ENCODE results near the gene KCTD2.

KCTD2 gene

DNA sequence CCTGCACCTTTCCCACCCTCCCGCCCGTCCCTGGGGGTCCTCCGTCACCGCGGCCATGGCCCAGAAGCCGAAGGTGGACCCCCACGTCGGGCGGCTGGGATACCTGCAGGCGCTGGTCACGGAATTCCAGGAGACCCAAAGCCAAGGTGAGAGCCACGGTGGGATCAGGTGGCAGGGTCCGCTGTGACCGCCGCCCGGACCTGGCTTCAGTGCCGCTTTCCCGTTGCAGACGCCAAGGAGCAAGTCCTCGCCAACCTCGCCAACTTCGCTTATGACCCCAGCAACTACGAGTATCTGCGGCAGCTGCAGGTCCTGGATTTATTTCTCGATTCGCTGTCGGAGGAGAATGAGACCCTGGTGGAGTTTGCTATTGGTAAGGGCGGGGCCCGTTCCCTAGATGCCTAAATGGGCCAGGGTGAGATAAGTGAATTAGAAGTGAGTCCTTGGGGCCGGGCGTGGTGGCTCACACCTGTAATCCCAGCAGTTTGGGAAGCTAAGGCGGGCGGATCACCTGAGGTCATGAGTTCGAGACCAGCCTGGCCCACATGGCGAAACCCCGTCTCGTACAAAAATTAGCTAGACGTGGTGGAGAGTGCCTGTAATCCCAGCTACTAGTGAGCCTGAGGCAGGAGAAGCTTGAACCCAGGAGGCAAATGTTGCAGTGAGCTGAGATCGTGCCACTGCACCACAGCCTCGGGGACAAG is 63.4 kb downstream of the KCTD2 start:
- H3K4me3 ChIP-seq (ENCODE audit: low read depth, low read length) = peak overlapping the region; percentile 80
- TF ChIP-seq, protein P1, sequence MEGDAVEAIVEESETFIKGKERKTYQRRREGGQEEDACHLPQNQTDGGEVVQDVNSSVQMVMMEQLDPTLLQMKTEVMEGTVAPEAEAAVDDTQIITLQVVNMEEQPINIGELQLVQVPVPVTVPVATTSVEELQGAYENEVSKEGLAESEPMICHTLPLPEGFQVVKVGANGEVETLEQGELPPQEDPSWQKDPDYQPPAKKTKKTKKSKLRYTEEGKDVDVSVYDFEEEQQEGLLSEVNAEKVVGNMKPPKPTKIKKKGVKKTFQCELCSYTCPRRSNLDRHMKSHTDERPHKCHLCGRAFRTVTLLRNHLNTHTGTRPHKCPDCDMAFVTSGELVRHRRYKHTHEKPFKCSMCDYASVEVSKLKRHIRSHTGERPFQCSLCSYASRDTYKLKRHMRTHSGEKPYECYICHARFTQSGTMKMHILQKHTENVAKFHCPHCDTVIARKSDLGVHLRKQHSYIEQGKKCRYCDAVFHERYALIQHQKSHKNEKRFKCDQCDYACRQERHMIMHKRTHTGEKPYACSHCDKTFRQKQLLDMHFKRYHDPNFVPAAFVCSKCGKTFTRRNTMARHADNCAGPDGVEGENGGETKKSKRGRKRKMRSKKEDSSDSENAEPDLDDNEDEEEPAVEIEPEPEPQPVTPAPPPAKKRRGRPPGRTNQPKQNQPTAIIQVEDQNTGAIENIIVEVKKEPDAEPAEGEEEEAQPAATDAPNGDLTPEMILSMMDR (IDR thresholded peaks at IDR 0.05; ENCODE audit: control insufficient read depth, extremely low read depth, insufficient read depth) = no peak
- DNase-seq (ENCODE audit: low read depth) = no peak

DNA sequence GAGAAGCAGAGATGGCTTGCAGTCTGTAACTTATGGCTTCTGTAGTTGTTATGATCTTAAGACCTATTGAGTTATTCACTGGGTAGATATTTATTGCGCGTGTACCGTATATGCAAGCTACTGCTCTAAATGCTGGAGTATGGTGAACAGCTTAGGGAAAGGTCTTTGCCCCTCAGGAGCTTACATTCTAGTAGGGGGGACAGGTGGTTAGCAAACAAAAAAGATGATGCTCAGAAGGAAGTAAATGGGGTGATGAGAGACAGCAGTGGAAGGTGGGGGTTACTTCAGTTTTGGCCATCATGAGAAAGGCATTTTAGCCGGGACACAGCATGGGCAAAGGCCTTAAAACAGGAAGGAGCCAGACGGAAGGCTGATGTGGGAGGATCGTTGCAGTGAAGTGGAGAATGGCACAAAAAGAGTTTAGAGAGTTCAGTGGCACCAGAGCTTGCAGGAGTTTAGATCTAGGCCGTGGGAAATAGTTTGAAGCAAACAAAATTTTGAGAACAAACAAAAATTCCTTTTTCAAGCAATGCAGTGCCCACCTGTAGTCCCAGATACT is 64.8 kb downstream of the KCTD2 start:
- no peak overlapping the region for H3K4me3 ChIP-seq (ENCODE audit: low read depth, low read length)
- DNase-seq (ENCODE audit: low read depth) = no peak
- TF ChIP-seq, protein P1 (IDR thresholded peaks at IDR 0.05; ENCODE audit: control insufficient read depth, extremely low read depth, insufficient read depth) = no peak

DNA sequence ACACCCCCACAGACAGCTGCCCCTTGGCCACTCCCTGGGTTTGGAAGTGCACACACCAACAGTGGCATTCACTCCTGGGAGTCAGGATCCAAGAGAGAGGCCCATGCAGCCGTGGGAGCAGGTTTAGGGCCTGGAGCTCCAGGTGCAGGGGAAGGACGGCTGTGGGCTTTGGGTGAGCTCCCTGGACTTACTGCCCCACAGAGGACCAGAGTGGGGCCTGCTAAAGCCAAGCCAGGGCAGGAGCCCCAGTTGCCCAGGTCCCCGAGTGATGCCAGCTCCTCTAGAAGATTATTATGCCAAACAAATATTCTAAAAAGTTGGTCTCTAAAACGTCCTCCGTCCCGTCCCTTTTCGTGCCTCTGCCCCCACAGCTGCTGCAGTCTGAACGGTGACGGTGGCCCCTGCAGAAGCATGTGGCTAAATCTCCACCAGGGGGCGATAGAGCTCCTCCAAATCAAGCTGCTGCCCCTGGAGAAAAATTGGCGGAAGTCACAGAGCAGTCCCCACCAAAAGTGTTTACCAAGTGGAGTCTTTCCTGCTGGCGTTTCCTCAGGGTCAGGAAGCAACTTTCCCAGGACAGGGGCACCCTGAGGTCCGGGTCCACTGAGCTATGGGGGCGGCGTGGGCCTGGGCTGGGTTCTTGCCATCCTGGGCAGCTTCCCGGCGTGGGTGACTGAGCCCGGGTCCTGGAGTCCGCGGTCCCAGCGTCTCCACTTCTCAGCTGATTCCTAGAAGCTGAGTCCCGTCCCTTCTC is 67.0 kb downstream of the KCTD2 start:
- TF ChIP-seq, protein P1 (IDR thresholded peaks at IDR 0.05; ENCODE audit: control insufficient read depth, extremely low read depth, insufficient read depth) = peak; percentile 88
- peak; percentile 64 for DNase-seq (ENCODE audit: low read depth)
- H3K4me3 ChIP-seq (ENCODE audit: low read depth, low read length) = peak overlapping the region; percentile 11; the same call in 1 of the 2 replicates

DNA sequence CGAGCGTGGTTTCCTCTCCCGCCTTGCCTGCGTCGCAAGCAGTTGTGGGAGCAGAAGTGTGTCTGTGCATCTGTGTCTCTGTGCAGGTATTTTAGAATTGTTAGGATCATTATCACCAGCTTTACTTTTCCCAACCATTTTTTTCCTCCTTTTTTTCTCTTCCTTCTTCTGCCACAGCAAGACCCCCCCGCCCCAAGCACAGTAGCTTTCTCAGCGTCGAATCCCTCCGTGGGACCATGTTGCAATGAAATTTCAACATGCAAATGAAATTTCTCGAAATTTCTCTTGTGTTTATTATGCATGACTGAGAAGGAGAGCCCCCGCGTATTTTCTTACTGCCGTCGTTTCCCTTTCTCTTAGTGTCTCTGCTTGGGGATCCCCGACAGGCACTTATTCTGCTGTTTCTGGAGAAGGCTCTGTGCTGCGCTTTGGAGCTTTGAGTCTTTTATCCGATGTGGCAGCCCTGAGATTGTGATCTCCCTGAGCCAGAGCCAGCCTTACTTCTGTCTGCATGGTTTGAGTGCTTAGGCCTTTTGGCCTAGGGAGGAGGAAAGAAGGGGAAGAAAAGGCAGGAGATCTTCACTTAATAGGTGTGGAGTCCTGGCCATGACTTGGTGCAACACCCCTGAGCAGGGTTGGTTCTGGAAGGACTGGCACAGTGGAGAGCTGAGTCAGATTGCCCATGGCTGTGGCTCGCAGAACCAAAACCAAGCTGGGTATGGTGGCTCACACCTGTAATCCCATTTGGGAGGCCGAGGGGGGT is 67.7 kb downstream of the KCTD2 start:
- TF ChIP-seq, protein P1 (IDR thresholded peaks at IDR 0.05; ENCODE audit: control insufficient read depth, extremely low read depth, insufficient read depth) = no peak
- H3K4me3 ChIP-seq (ENCODE audit: low read depth, low read length) = no peak overlapping the region; the same call in 1 of the 2 replicates
- DNase-seq (ENCODE audit: low read depth) = no peak
